Testis (tissue), 3 donors: ENCODE data around the gene KIF16B. TPM values are rescaled to one million over a fixed set of nuclear protein-coding genes. Genes with fewer than 3 reads are reported as not detected.

Experiments used
- DNase-seq: peaks from one replicate; pipeline ENCODE4 v3.0.0-alpha.2; 2019
- H3K27ac ChIP-seq, 2 donors: fragments of 200-600 bp; sonication (generic); one replicate each; pipeline ENCODE4 v1.5.1; 2019
- H3K27me3 ChIP-seq: fragments of 200-600 bp; sonication (generic); one replicate; pipeline ENCODE4 v1.5.1; 2019
- H3K36me3 ChIP-seq: fragments of 200-600 bp; sonication (generic); one replicate; pipeline ENCODE4 v1.5.1; 2017; ENCODE audit warnings: low read depth; ENCODE audit errors: missing control alignments
- H3K4me1 ChIP-seq: fragments of 200-600 bp; sonication (generic); one replicate; pipeline ENCODE4 v1.5.1; 2019
- H3K4me3 ChIP-seq, 2 donors: fragments of 200-600 bp; sonication (generic); one replicate each; pipeline ENCODE4 v1.5.1; 2017 to 2019
- H3K9me3 ChIP-seq: fragments of 200-600 bp; sonication (generic); one replicate; pipeline ENCODE4 v1.5.1; 2017
- POLR2A ChIP-seq: fragments of 450-650 bp; IDR thresholded peaks from one replicate; pipeline ENCODE4 v1.6.1; 2017; ENCODE audit warnings: antibody characterized with exemption, mild to moderate bottlenecking, moderate library complexity
- WGBS, 2 donors: methylation state at CpG; one replicate each; pipeline ENCODE4 v1.1.5; 2018; 5-methylcytosine and 5-hydroxymethylcytosine counted together
- intact Hi-C: fragments of 100-400 bp; cut with DNase I; formaldehyde crosslinking; loops from one replicate; pipeline ENCODE4 v1.15.1; 2023; ENCODE audit warnings: low total_unique reads
- polyA plus RNA-seq: library from polyadenylated mRNA; stranded (reverse); fragments of 350-450 nt; fragmentation: Illumina TruSeq; extraction: RNeasy Lipid Tissue Mini Kit (QIAGEN cat#74804); gene quantifications from one replicate; pipeline ENCODE4 v1.2.3, GENCODE V29; 2014; ENCODE audit warnings: low read depth, low replicate concordance; ENCODE audit not compliant: insufficient read depth
- total RNA-seq, 2 donors: library from RNA; depleted of rRNA; stranded (reverse); fragments of >200 nt; gene quantifications; one replicate each; pipeline ENCODE4 v1.2.3, GENCODE V29; 2016
- TF ChIP-seq, protein P1 (sequence below), 3 experiments: fragments of 450-650 bp in 2 of 3; fragments of 200-600 bp in 1 of 3; sonication (generic) in 1 of 3; IDR thresholded peaks; one replicate each; pipeline ENCODE4 v1.5.1; 2016 to 2019; ENCODE audit warnings: antibody characterized with exemption in 3 of 3, mild to moderate bottlenecking in 2 of 3, moderate library complexity in 1 of 3

The KIF16B gene
- total and polyA plus RNA-seq, 3 donors from 2014 or later = 10.2 to 25.5 (median 22.3) TPM

DNA sequence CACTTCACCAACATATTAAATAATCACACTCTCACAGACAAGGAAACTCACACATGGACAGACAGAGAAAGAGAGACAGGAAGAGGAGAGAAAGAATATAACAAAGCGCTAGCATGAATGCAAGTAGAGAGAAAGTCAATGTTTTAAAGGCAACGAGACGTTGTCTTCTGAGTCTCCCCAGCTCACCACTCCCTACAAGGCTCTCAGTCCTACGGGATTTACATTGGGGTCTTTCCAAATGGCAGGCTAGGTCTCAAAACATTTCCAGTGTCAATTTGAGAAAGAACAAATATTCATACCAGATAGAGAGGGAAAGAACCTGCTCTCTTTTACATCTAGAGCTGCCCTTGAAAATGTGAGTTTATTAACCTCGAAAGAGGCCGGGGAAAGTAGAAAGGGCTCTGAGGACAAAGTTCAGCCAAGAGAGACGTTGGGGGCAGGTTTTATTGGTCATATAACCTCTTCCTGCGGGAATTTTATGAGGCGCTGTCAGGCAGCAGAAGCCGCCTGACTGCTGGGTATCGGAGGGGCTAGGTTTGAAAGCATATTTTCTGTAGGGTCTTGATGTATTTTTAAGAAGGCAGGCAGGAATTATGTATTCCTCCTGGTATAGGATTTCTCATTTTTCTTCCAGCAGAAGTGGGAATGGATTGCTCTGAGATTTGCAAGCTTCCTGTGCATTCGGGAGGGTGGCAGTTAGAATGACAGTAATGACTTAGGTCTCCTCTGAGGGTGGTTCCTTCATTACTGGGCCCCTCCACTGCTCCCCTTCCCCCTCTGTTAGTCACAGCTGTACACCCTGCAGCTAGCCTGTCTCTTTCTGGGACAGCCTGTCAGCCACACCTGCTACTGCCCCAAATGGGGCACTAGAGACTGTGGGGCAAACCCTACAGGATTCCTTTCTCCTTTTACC, 34.4 kb upstream of the KIF16B start:
- H3K27ac ChIP-seq = no peak overlapping the region
- TF ChIP-seq, protein P1, sequence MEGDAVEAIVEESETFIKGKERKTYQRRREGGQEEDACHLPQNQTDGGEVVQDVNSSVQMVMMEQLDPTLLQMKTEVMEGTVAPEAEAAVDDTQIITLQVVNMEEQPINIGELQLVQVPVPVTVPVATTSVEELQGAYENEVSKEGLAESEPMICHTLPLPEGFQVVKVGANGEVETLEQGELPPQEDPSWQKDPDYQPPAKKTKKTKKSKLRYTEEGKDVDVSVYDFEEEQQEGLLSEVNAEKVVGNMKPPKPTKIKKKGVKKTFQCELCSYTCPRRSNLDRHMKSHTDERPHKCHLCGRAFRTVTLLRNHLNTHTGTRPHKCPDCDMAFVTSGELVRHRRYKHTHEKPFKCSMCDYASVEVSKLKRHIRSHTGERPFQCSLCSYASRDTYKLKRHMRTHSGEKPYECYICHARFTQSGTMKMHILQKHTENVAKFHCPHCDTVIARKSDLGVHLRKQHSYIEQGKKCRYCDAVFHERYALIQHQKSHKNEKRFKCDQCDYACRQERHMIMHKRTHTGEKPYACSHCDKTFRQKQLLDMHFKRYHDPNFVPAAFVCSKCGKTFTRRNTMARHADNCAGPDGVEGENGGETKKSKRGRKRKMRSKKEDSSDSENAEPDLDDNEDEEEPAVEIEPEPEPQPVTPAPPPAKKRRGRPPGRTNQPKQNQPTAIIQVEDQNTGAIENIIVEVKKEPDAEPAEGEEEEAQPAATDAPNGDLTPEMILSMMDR (IDR thresholded peaks at IDR 0.05) = no peak
- no peak for TF ChIP-seq POLR2A
- no peaks in the 10 kb centered on the region for H3K36me3 ChIP-seq
- H3K27me3 ChIP-seq = no peaks in the 10 kb centered on the region
- no peak overlapping the region for H3K4me3 ChIP-seq
- intact Hi-C loops = no loop called here
- H3K9me3 ChIP-seq = no peaks in the 10 kb centered on the region
- no peak for DNase-seq
- H3K4me1 ChIP-seq = no peaks in the 10 kb centered on the region
- 51 to 52% methylated on average over 12 of the region's 12 CpGs for WGBS, 2 donors

DNA sequence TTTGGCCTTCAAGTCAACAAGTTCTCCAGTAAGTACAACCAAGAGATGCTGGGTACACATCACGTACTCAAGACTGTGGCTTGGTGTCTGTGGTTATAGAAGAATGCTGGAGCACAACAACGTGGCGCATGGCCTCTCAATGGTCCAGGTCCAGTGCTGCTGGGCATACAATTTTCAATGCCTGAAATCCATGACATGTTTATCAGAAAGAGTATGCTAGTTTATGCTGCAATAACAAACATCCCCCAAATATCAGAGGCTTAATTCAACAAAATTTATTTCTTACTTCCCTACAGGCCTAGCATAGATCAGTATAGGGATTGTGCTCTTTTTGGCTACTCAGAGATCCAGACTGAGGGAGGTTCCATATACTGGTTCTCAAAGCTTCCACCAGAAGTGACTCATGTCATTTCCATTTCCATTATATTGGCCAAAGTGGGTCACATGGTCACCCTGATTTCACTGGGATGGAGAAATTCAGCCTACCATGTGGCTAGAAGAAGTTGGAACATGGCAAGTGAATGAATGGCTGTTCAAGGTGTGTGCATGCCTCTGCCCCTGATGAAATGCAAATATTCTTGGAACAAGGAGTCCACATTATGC, 33.3 kb upstream of the KIF16B start:
- H3K27ac ChIP-seq = no peak overlapping the region
- no peaks in the 10 kb centered on the region for H3K9me3 ChIP-seq
- H3K36me3 ChIP-seq = no peaks in the 10 kb centered on the region
- H3K4me3 ChIP-seq = no peak overlapping the region
- WGBS, 2 donors = 90 to 91% methylated on average over 3 of the region's 3 CpGs
- intact Hi-C loops = no loop called here
- H3K27me3 ChIP-seq = no peaks in the 10 kb centered on the region
- H3K4me1 ChIP-seq = no peaks in the 10 kb centered on the region
- TF ChIP-seq, protein P1 (IDR thresholded peaks at IDR 0.05) = no peak
- no peak for TF ChIP-seq POLR2A
- DNase-seq = no peak

DNA sequence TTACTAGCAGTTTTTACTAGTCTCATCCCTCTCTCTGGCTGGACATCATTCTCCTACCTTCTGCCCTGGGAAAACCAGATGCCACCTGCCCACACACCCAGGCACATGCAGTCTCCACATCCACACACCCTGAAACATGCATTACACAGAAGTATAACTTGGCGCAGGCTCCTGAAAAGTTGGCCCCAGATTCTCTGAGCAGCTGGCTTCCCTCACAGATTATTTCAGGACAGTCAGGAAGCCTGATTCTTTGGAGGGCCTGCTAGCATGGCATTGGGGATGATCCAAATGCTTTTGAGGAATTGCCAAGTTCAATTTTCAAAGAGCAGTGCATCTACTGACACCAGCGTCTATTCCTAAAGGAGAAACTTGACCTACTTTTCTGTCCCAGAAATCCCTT, 27.8 kb upstream of the KIF16B start:
- Histone ChIP-seq H3K4me1 (no peaks in the 10 kb centered on the region), H3K9me3 (no peaks in the 10 kb centered on the region), H3K27me3 (no peaks in the 10 kb centered on the region), H3K27ac (no peak overlapping the region), H3K4me3 (no peak overlapping the region), H3K36me3 (no peaks in the 10 kb centered on the region)
- no peak for DNase-seq
- 53 to 72% methylated on average over 2 of the region's 2 CpGs for WGBS, 2 donors
- intact Hi-C loops = no loop called here
- TF ChIP-seq POLR2A = no peak
- TF ChIP-seq, protein P1 (IDR thresholded peaks at IDR 0.05) = no peak

DNA sequence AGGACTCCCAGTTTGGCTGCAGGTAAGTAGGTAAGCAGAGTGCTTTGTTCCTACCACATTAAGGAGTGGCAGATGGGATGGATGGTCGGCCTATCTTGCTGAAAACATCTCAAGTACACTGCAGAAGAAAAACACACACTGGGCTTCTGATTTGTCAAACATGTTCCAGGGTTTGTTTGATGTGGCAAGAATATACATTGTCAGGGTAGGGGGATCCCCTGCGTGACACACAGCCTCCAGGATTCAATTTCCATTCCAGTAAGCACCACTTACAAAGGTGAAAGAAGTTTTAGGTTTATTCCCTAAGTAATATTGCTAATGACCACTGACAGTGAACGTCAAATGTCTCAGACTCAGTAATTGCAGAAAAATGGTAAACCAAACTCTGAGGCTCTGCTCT, 26.0 kb upstream of the KIF16B start:
- no peak for TF ChIP-seq POLR2A
- TF ChIP-seq, protein P1 (IDR thresholded peaks at IDR 0.05) = no peak
- 85 to 92% methylated on average over 3 of the region's 3 CpGs for WGBS, 2 donors
- DNase-seq = no peak
- Histone ChIP-seq H3K4me3 (no peak overlapping the region), H3K36me3 (no peaks in the 10 kb centered on the region), H3K27ac (no peak overlapping the region), H3K27me3 (no peaks in the 10 kb centered on the region), H3K9me3 (no peaks in the 10 kb centered on the region), H3K4me1 (no peaks in the 10 kb centered on the region)
- intact Hi-C loops = no loop called here
